ENCODE results near the gene P3H2.
A peak's percentile ranks its signal among the peaks of the same experiment; 100 is the strongest.
"Not testable (repeated sequence)": the region's sequence is repeated elsewhere in the genome, so short reads cannot be mapped to it uniquely, and the experiment has no call there.

The P3H2 gene, protein sequence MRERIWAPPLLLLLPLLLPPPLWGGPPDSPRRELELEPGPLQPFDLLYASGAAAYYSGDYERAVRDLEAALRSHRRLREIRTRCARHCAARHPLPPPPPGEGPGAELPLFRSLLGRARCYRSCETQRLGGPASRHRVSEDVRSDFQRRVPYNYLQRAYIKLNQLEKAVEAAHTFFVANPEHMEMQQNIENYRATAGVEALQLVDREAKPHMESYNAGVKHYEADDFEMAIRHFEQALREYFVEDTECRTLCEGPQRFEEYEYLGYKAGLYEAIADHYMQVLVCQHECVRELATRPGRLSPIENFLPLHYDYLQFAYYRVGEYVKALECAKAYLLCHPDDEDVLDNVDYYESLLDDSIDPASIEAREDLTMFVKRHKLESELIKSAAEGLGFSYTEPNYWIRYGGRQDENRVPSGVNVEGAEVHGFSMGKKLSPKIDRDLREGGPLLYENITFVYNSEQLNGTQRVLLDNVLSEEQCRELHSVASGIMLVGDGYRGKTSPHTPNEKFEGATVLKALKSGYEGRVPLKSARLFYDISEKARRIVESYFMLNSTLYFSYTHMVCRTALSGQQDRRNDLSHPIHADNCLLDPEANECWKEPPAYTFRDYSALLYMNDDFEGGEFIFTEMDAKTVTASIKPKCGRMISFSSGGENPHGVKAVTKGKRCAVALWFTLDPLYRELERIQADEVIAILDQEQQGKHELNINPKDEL

DNA sequence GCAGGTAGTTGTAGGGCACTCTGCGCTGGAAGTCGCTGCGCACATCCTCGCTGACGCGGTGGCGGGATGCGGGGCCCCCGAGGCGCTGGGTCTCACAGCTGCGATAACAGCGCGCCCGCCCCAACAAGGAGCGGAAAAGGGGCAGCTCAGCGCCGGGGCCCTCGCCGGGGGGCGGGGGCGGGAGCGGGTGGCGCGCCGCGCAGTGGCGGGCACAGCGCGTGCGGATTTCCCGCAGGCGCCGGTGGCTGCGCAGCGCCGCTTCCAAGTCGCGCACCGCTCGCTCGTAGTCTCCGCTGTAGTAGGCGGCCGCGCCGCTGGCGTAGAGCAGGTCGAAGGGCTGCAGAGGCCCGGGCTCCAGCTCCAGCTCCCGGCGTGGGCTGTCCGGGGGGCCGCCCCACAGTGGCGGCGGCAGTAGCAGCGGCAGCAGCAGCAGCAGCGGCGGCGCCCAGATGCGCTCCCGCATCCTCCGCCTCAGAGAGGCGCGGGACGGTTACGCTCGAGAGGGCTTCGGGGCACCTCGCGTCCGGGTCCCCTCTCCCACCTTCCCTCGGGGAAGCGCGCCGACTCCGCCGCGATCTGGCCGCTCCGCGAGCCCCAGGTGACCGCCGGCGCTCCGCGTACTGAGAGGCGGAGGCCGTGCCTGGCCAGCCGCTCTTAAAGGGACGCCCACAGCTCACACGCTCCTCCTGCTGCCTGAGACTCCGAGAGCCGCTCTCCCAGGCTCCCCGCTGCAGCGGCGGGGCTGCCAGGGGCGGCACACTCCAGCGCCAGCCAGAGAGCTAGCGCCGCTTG, at the start of gene P3H2:
TSS of gene P3H2 (minus strand) at position 629 of the 792 bp plus-strand sequence. CDS start at position 463, 166 bp downstream.
- DNase-seq, result no peak

DNA sequence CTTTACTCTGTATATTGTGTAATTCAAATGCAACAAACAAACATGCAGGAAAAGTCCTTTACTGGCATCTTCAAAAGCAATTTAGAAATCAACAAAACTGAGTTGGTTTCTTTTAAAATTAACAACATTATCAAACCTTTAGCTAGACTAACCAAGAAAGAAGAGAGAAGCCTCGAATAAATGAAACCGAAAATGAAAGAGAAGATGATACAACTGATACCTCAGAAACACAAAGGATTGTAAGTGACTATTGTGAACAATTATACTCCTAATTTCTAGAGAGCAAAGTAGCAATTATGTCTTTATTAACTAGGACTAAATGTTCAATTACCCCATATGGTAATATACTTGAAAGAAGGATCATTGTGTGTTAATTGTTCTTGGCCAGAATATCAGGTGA, 49.2 kb upstream of the P3H2 start:
- DNase-seq, result peak in 1 of 2 donors; percentile 28

DNA sequence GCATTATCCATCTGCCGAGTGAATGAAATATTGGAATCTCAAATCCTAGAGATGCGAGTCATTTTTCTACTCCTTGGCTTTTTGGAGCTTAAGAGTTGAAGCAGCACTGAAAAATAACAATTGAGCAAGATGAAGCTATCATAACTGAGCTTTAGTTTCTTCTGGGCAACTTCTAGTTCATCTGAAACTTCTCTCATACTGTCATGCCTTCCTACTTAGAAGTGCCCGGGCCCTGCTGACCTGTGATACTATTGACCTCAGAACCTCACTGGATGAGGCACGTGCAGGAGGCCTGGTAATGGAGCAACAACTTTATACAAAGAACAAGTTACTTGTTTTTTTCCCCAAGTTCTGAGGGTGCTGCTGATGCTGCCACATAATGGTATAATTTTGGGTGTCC, 48.5 kb upstream of the P3H2 start:
- no peak for DNase-seq

DNA sequence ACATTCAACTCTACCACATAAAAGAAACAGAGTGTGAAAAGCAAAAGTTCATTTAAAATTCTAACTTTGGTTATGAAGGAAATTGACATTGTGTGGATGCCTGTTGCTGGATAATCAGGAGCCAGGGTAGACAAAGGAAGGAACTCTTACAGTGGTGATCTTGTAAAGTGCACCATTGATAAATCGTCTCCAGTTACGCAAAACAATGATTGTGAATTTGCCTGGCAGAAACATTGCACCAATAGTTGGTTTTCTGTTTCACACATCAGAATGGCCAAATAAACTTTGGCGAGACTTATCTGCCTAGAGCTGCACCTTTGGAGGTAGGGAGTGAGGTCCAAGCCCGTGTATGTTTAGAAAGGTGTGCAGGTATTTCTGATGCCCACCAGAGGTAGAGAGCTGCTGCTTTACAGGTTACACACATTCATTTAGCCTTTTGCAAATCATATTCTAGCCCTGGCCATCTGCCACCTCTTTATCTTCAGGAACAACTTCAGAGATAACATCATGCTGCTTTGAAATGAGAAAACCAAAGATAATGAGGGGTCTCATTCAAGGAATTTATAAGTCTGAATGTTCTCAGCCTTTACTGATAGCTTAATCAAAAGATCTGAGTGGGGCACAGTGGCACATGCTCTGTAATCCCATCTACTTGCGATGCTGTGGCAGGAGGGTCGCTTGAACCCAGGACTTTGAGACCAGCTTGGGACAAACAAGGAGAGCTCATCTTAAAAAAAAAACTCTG, 47.4 kb upstream of the P3H2 start:
- DNase-seq, result no peak

DNA sequence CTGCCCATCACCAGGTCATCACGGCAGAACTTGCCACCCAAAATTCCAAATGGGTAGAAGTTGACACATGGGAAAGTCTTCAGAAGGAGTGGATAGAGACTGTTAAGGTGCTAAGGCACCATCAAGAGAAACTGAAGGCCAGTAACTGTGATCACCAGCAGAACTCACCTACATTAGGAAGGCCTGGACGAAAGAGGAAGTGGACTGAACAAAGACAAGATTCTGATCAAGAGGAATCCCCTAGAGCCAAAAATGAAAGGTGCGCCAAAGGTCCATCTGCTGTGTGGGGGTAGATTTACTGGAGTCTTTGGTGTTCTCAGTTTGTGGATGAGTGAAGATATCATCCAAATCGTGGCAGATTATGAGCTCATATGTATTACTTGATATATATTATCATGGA, 46.3 kb upstream of the P3H2 start:
- no peak for DNase-seq

DNA sequence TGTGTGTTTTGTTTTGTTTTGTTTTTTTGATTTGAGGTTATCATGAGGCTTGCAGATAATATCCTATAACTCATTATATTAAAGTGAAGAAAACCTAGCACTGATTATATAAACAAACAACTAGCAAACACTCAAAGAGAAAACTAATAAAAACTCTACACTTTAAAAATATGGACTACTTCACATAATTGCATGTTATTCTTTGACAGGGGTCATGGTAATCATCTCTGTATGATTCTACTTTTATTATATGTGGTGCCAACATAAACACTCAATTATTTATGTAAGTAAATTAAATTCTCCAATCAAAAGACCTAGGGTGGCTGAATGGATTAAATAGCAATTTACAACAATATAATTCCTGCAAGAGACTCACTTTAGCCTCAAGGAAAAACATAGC, 44.6 kb upstream of the P3H2 start:
- DNase-seq, result no peak

DNA sequence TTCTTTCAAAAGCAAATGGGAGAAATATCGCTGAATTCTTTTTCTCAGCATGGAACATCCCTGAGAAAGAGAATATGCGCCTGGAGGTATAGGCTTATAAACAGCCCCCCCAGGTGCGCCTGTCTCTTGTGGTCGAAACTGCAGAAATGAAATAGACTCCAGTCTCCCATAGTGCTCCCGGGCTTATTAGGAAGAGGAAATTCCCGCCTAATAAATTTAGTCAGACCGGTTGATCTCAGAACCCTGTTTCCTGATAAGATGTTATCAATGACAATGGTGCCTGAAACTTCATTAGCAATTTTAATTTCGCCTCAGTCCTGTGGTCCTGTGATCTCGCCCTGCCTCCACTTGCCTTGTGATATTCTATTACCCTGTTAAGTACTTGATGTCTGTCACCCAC, 41.3 kb upstream of the P3H2 start:
- DNase-seq, result not testable (repeated sequence)

DNA sequence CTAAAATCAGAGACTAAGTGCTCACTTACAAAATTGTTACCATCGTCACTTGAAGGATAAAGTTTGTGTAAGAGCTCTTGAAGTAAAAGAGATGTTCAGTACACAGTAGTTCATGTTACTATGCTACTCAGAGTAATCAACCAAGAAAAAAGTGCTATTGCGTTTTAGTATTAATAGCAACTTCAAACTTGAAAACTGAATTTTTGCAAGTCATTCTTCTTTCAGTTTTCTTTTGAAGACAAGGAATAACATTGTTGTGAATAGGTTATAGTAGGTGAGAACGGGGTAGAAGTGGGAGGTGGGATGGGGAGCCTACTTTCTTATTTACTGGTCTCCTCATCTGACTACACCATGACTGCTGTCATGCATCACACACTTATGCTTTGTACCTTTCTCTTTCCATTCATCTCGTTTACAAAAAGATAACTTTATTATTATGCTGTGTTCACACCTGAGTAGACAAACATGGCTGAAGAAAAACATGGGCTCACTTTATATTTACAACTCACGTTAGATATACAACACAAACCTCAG, 39.3 kb upstream of the P3H2 start:
- no peak for DNase-seq

DNA sequence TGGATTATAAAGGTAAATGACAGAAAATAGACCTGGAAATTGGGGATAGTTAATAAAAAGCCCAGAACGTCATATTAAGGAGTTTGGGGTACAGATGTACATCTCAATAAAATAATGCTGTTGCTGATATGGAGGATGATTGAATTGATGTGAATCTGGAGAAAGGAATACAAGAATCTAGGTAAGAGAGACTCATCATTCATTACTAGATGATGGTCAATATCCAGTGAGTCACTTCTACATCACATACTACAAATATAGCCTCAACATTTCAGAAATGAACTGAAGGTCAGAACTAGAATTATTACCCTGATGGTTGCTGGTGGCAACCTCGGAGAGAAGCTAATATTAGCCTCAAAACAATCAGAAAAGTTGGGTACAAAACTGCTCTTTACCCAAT, 37.6 kb upstream of the P3H2 start:
- DNase-seq, result no peak

DNA sequence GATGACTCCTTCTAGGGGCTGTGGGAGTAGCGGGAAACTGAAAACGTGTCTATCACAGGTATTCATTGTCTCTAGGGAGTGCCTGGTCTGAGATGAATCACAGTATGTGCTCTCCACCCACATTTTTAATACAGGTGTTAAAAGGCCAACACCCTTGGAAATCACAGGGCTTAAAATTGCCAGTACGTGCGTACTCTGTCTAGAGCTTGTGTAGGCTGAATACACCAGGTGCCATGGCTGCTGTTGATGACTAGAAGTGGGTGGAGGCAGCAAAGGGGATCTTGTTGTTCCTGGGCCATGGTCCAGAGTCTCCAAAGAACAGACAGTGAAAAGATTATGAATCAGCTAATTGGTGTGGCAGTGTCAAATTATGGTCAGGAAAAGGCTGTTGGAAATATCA, 35.1 kb upstream of the P3H2 start:
- DNase-seq, result no peak

DNA sequence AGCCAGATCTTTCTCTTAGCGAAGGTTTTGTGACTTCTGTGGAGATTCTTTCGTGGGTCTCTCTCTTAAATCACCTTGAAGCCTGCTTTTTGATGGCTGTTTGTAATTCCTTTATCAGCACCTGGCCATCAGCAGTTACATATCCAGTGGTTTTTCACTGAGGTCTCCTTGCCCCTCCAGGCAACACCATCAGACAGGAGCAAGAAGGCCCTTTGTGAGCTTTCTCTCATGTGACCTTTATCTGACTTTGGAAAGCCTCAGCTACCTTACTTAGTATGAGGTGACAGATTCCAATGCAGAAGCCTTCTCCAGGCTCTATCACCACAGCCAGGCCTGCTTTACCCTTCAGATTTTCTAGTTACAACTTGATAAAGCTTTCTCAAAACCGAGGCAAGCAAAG, 30.0 kb upstream of the P3H2 start:
- DNase-seq, result no peak

DNA sequence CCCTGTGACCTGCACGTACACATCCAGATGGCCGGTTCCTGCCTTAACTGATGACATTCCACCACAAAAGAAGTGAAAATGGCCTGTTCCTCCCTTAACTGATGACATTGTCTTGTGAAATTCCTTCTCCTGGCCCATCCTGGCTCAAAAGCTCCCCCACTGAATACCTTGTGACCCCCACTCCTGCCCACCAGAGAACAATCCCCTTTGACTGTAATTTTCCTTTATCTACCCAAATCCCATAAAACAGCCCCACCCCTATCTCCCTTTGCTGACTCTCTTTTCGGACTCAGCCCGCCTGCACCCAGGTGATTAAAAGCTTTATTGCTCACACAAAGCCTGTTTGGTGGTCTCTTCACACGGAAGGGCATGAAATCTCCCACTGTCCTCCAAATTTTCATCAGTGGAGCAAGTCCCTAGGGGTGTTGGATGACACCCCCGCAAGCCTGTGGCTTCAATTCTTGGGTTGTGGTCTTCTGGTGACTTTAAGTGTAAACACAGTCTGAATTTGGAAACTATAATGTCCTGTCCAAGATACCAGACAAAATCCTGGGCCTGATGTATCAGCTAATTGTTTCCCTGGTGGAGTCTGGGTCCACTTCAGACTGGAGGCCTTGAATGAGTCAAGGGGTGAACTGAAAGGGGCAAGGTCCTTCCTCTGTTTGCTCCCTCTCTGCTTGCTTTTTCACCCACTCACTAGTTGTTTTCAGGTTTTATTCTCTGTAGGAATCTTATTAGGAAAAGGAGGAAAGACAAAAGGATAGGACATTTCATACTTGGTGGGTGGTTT, 29.3 kb upstream of the P3H2 start:
- DNase-seq, result not testable (repeated sequence)

DNA sequence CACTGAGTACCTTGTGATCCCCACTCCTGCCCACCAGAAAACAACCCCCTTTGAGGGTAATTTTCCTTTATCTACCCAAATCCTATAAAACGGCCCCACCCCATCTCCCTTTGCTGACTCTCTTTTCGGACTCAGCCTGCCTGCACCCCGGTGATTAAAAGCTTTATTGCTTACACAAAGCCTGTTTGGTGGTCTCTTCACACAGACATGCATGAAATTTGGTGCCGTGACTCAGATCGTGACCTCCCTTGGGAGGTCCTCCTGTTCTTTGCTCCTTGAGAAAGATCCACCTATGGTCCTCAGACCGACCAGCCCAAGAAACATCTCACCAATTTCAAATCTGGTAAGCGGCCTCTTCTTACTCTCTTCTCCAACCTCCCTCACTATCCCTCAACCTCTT, 24.1 kb upstream of the P3H2 start:
- DNase-seq, result not testable (repeated sequence)

DNA sequence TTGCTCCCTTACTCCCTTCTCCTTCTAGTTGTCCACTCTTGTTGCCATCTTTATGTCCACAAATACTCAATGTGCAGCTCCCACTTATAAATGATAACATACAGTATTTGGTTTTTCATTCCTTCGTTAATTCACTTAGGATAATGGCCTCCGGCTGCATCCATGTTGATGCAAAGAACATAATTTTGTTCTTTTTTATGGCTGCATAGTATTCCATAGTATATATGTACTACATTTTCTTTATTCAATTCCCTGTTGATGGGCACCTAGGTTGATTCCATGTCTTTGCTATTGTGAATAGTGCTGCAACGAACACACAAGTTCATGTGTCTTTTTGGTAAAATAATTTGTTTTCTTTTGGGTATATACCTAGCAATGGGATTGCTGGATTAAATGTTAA, 21.3 kb upstream of the P3H2 start:
- DNase-seq, result no peak

DNA sequence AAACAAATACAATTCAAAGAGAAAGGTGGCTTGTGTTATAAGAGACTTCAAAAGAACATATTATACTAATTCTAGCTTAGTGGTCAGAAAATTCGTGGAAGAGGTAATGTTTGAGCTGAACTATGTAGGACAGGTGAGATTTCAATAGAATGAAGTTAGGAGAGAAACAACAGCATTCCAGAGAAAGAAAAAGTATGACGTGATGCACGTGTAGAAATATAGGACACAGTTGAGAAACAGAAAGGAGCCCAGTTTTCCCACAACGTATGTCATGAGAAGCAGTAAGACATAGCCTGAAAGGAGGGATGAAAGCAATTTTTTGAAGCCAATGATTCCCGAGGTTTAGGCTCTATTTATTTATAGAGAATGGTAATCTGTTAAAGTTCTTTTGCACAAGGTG, 18.7 kb upstream of the P3H2 start:
- DNase-seq, result no peak

DNA sequence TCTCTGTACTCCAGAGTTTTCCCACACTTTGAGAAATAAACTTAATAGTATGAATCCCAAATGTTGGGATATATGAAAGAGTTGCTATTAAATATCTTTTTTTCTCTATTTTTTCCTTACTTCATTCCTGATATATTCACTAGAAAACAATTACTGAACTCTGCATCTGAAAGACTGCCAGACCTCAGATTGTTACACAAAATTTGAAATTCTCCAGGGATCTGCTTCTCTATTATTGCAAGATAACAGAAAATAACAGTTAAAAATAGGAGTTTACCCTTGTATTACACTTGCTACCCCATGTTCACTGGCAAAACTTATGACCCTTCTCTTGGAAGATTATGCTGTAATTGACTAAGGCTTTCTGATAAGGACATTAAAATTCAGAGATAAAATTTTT, 11.7 kb upstream of the P3H2 start:
- DNase-seq, result no peak

DNA sequence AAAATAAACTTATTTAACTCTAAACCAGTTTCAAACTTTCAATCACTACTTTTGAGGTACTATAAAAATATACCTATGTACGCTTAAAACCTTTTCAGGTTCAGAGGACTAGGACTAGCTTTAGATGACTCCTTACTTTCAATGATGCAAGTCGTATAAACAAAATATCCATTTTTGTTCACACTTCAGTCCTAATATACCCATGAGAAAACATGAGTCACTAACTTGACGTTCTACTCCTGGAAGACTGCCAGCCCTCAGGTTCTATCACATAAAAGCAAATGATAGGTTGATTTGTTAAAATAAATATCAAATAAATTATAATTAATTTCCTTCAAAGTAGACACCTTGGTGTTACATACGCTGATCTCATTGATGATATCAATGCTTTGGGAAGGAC, 10.6 kb upstream of the P3H2 start:
- no peak for DNase-seq

DNA sequence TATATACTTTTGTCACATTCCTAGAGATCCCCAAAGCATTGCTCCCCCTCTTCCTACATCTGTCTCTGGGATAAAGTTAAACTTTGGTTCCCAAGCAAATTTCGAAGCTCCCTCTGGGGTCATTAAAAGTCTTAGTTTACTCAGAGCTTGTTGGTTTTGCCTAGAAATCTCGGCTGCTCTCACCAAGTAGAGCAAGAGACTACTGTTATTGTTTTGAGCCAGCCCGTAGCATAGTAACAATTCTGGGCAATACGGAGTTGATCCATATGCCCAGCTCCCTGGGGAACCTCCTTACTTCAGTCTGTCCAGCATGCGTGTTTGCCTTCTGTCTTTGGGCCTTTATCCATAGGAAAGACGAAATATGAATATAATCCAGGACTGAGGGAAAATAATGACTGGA, 10.0 kb upstream of the P3H2 start:
- DNase-seq, result no peak

DNA sequence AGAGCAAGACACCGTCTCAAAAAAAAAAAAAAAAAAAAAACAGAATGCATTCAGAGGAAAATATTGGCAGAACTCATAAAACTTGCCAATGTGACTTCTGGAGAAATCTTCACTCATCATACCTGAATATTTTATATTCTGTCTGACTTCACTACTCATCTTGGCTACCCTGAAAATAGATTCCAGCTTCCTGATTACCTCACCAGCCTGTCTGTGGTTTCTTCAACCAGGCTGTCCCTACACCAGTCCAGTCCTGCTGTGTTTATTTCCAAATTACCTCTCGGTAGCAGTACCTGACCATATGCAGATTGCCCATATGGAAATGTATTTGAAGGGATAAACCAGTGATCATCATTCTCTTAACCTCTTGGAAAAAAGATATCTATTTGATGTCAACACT, 9.3 kb upstream of the P3H2 start:
- DNase-seq, result no peak

DNA sequence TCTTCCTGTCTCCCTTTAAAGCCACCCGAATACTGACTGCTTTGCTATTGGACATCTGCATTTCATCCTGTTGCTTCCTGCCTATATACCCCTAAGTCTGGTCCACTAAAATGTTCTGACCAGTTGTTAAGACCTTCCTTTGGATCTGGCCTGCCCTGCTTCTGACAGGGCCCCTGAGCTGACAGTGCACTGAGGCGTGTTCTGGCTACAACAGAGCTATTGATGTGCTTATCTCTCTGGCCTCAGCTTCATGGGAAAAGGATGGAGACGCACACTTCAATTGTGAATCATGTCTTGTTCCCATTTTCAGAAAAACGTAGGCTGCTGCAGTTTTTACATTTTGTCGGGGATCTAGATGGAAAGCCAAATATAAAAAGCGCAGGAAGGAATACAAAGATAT, 7.1 kb upstream of the P3H2 start:
- DNase-seq, result no peak

DNA sequence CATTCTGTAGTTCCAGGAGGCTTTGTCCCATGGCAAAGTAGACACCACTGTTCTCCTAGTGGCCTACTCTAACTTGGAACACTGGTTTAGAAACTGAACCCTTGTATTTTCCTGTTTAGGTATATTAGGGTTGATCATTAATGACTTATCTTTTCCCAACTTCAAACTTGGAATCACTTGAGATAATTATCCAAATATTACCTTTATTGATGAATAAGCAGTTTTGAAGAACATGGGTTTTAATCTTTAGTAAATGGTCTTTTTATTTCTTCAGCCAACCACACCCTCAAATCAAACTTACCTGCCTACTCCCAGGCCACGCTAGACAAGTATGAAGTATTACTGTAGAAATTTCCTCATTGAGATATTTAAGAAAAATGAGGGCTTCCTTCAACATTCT, 6.5 kb upstream of the P3H2 start:
- DNase-seq, result no peak
